HUDEP-2 (cell line): Measurements from ENCODE around the gene ITLN1.

Experiments
- DNase-seq, 76 experiments: peaks; one replicate each; lab custom pipeline; 2025; ENCODE audit not compliant: unreplicated experiment in 76 of 76; lab: John Stamatoyannopoulos, UW

Gene ITLN1

GRCh38 chr1:160826546-160826945 is 58.4 kb downstream of the ITLN1 start:
- no peak for DNase-seq
